ENCODE data around the gene CCNQ.

CCNQ gene

GRCh38 chrX:153583433-153583832 lies 15.5 kb downstream of the CCNQ start:
- TF ChIP-seq ZNF8 (CRISPR knock-in tag; IDR thresholded peaks at IDR 0.05) (no peak), POU6F1 (CRISPR knock-in tag; IDR thresholded peaks at IDR 0.05; ENCODE audit: borderline replicate concordance, low read depth) (no peak), TCF4 (CRISPR knock-in tag; IDR thresholded peaks at IDR 0.05; ENCODE audit: borderline replicate concordance) (no peak), ZFP30 (CRISPR knock-in tag; IDR thresholded peaks at IDR 0.05) (no peak), SNAI2 (CRISPR knock-in tag; IDR thresholded peaks at IDR 0.05) (no peak), TOX (CRISPR knock-in tag; IDR thresholded peaks at IDR 0.05; ENCODE audit: borderline replicate concordance) (no peak), ESRRG (CRISPR knock-in tag; IDR thresholded peaks at IDR 0.05) (no peak), ZNF565 (CRISPR knock-in tag; conservative IDR thresholded peaks at IDR 0.05; ENCODE audit: low read depth) (no peak), CSDC2 (CRISPR knock-in tag; IDR thresholded peaks at IDR 0.05) (no peak), ISL1 (CRISPR knock-in tag; IDR thresholded peaks at IDR 0.05) (no peak)

DNA sequence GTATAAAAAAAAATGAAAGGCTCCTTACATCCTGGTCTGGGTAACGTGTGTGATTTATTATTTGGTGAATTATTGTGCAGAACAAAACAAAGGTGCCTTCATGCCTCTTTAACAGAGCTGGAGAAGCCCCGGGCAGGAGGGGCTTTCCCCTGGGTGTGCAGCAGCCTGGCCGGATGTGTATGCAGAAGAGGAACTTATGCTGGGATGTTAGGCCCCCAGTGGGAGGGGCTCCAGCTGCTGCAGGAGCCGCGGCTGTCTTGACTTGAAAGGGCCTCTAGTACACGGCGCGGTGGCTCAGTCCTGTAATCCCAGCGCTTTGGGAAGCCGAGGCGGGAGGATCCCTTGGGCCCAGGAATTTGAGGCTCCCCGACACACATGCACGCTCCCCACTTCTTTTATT lies 16.0 kb downstream of the CCNQ start:
- TF ChIP-seq CREB5 (CRISPR knock-in tag; IDR thresholded peaks at IDR 0.05; ENCODE audit: low read depth) (no peak), GLIS3 (CRISPR knock-in tag; IDR thresholded peaks at IDR 0.05) (no peak), TOX (CRISPR knock-in tag; IDR thresholded peaks at IDR 0.05; ENCODE audit: borderline replicate concordance) (no peak), OSR1 (CRISPR knock-in tag; IDR thresholded peaks at IDR 0.05) (no peak), POU6F1 (CRISPR knock-in tag; IDR thresholded peaks at IDR 0.05; ENCODE audit: borderline replicate concordance, low read depth) (no peak), TSHZ2 (CRISPR knock-in tag; IDR thresholded peaks at IDR 0.05) (no peak), ZNF70 (CRISPR knock-in tag; IDR thresholded peaks at IDR 0.05) (no peak), ZFP3 (CRISPR knock-in tag; IDR thresholded peaks at IDR 0.05) (no peak), CSDC2 (CRISPR knock-in tag; IDR thresholded peaks at IDR 0.05) (no peak), ZC3H10 (CRISPR knock-in tag; IDR thresholded peaks at IDR 0.05) (no peak), RARB (CRISPR knock-in tag; IDR thresholded peaks at IDR 0.05) (no peak), PATZ1 (CRISPR knock-in tag; IDR thresholded peaks at IDR 0.05; ENCODE audit: borderline replicate concordance) (no peak), ESRRG (CRISPR knock-in tag; IDR thresholded peaks at IDR 0.05) (no peak), SNAI2 (CRISPR knock-in tag; IDR thresholded peaks at IDR 0.05) (no peak), BACH2 (CRISPR knock-in tag; IDR thresholded peaks at IDR 0.05; ENCODE audit: borderline replicate concordance) (no peak), TCF4 (CRISPR knock-in tag; IDR thresholded peaks at IDR 0.05; ENCODE audit: borderline replicate concordance) (no peak), ZNF565 (CRISPR knock-in tag; conservative IDR thresholded peaks at IDR 0.05; ENCODE audit: low read depth) (no peak), ZNF8 (CRISPR knock-in tag; IDR thresholded peaks at IDR 0.05) (no peak), ARNTL (CRISPR knock-in tag; IDR thresholded peaks at IDR 0.05; ENCODE audit: borderline replicate concordance, low read depth) (no peak)
- no peak for ATAC-seq

More at GRCh38 chrX:153583433-153583832, 15.5 kb downstream of the CCNQ start:
- no peak for ATAC-seq
